NCI-H82 treated with DMSO at 0.1 percent for 48 hours (cell line): Measurements from ENCODE around the gene HP1BP3.
"Not testable (repeated sequence)": the region's sequence is repeated elsewhere in the genome, so short reads cannot be mapped to it uniquely, and the experiment has no call there.

Experiments used
- DNase-seq: peaks from one replicate; lab custom pipeline; 2025; ENCODE audit not compliant: unreplicated experiment; lab: John Stamatoyannopoulos, UW

The HP1BP3 gene

DNA sequence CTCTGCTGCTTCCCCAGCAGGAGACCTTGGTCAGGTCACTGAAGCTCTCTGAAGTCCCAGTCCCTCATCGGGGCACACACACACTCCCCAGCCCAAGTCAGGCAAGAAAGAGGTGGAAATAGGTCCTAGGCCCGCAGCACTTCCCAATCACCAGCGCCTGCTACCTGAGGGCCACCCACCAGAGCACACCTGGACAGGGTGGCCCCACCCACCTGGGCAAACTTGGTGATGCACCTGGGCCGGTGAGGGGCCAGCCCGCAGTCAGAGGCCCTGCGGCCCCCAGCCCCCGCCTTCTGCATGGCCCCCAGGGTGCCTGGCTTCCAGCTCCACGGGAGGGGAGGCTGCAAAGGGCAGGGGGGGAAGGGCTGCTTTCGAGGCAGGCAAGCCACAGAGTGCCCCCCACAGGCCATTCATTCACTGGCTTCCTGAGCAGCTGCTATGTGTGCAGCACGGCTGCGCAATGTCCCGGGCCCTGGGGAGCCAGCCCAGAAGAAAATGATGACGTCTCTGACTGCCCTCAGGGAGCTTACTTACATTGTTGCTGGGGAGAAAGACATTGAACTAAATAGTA is 59.3 kb downstream of the HP1BP3 start:
- DNase-seq = no peak

DNA sequence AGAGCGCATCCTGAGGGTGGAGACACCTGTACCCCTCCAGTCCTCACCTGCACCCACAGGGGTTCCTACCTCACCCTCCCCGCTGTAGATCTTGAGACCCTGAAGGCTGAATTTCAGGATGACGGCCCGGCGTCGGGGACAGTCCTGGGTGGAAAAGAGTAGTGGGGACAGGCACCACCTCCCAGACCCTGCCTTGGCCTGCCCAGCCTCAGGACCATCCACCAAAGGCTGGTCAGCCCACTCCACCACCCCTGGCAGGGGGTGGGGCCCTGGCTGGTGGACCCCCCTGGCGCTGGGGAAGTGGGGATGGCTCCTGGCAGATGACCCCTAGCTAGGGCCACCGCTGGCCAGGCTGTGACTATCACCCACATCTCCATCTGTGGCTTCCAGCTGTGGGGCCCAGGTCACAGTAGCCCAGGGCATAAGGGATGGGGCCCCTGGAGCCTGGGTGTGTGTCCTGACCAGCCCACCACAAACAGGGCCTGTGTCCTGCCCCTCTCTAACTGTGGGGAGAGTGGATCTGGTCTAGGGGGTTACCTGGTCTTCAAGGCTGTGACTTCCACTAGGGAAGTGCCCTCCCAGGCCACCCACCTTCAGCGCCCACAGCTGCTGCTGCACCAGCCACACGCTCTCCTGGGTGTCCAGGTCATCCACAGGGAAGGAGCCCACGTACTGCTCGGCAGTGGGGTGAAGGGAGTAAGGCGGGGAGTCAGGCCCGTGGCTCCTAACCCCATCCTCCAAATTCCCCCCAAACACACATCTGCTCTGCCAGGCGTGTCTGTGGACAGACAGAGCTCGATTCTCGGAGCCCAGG is 60.0 kb downstream of the HP1BP3 start:
- DNase-seq = no peak

DNA sequence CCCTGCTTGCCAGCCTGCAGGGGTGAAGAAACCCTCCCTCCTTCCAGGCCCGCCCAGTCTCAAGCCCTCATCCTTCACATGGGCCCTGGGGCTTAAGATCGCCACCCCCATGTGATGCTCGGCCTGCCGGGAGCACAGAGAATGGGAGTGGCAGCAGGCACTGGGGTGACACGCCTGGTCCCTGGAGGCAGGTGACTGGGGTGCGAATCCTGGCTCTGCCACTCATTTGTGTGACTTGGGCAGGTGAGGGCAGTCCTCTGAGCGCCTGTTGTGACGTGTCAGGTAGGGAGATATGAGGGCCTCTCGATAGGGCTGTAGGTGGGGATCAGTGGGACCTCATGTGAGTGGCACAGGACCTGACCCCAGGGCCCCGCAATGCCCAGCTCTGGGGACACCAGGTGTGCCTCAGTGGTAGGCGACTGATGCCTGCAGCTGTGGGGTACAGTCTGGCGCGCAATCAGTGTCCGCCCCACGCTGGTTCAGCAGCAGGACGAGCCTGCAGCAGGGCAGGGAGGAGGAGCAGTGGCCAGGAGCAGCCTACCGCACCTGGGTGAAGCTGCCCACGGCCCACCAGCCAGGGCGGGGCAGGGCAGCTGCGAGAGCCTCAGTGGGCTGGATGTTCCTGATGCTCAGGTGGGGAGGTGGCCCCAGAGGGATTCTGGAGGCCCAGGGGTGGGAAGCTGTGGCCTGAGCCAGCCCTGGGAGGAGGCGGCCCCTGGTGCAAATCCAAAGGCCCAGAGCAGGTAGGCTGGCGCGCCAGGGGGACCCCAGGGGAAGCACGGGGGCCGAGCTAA is 60.8 kb downstream of the HP1BP3 start:
- no peak for DNase-seq

DNA sequence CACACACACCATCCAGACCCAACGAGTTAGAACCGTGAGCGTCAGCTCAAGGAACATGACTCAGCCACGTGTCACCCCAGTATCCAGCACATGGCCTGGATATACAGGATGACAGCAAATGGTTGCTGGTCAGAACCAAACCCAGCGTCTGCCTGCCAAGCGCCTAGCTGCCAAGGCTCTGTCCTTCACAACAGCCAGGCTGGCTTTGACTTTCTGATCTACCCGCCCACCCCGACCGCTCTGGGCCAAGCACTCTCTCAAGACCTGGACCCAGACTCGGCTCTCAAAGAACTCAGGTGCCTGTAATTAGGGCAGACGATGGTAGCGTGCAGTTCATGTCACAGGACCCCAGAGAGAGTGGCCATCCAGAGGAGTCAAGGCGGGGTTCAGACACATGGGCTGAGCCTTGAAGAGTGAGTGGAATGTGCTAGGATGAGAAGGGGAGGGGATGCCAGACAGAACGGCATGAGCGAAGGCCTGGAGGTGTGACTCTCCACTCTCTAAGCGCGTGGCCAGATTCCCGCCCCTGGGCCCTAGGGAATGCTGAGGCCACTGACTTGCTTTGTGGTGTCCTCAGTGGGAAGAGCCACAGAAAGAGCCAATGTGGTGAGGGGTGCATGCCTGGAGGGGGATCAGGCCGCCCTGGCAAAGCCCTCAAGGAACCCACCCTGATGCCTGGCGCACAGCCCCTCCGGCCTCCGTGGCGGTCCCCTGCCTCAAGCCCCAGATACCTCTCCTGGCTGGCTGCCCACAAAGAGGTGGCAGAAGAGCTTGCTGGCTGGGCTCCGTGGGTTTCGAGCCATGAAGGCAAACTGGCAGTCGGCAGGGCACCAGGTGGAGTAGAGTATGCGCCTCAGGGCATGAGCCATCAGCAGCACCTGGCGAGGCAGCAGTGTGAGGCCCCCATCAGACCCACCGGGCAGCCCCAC is 61.7 kb downstream of the HP1BP3 start:
- DNase-seq = no peak

DNA sequence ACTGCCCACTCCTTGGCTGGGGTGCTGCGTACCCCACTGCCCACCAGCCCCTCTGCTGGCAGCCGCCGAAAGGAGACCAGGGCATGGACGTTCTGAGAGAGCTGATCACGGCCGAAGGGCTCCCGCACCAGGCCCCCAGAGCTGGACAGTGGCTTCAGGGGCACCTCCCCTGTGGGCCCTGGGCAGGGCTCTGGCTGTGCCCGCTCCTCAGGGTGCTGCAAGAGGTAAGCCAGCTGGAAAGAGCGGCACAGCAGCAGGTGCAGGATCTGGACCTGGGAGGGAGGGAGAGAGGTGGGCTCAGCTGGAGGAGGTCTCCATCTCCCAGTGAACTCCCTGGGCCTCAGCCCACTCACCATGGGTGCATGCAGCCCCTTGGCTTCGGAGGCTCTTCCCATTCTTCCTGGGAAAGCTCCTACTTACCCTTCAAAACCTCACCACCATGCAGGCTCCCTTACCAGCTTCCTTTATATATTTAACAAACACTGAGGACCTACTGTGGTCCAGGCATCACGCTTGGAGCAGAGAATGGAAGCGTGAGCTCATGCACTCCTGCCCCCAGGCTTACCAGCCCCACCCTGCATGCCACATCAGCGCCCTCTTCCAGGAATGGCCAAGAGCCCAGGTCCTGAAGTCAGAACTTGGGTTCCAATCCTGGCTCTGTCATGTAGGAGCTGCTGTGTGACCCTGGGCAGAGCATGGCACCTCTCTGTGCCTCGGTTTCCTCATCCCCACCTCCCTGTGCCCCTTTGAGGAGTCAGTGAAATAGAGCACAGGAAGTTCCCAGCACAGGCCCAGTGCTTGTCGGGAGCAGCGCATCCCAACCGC is 62.5 kb downstream of the HP1BP3 start:
- DNase-seq = no peak

DNA sequence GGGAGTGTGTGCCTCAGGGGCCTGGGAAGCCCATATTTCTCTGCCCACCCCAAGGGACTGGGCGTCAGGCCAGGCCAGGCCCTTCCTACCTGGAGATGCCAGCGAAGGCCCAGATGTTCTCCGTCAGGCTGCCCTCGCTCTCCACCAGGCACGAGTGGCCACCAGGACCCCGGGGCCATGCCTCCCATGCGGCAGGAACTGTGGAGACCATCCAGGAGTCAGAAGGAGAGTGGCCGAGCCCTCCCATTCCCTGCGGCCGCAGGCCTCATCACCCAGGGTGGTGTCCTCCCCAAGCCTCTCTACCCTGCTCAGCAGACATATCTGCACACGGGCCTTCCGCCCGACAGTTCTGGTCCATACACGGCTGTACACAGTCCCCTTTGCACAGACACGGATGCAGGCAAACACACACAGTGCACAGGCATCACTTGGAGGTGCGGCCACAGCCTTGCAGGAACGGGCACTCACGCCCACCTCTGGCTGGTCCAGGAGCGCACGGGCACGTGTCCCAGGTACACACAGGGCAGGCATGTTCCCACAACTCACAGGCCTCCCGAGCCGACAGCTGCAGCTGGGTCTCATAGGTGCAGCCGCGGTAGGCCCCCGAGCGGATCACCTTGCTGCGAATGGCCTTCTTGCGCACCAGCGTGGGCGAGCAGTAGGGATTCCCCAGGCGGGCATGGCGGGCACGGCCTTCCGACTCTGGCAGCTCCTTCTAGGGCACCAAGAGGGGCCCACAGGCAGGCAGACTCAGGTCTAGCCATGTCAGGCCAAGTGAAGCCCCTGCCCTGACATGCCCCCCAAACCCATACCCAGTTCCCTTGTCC is 63.4 kb downstream of the HP1BP3 start:
- DNase-seq = no peak

DNA sequence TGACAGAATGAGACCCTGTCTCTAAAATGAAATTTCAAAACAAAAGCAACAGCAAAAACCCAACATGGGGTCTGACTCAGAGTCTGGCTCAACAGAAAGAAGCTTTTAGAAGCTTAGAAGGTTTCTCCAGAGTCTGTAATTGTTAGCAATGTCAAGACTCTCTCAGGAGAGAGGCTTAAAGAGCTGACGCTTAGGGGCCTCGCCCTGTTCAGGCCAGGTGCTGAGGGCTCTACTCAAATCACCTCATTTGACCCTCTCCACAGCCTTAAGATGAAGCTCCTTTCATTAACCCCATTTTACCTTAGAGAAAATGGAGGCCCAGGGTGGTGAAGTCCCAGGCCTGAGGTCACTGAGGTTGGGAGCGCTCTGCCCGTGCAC is 64.0 kb downstream of the HP1BP3 start:
- no peak for DNase-seq

DNA sequence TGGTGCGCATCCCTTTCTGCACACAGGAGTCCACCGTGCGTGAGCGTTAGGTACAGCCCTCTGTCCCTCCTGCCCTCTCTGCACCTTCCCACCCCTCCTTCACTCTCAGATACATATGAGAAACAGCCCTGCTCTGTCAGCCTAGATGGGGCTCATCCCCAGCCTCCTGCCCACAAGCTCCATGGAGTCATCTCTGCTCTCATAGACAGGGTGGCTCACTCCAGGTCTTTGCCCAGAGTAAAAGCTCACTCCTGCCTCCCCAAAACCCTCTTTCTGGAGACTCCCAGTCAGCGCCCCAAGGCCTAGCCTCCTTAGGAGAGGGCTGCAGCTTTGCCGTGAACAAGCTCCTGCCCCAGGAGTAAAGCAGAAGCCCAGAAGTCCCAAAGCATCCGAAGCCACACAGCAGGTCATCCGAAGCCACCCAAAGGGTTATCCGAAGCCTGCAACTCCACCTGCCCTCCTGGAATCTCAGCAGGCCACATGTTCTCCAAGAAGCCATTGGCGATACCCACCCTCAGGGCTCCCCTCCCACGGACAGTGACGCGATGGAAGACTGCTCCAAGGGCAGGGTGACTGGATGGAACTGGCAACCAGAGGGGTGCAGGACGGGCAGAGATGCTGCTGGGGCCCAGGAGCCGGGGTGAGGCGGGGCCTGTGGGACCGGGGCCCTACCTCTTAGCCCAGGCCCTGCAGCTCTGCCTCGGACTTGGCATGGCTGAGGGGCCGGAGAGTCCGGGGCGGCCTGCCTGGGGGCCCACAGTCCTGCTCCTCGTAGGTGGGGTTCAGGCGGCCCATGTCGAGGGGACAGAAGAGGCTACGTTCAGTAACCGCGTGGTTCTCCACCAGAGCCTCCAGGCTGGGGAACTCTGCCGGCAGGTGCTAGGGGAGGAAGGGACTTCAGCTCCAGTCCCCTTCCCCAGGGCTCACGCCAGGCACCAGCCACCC is 65.7 kb downstream of the HP1BP3 start:
- no peak for DNase-seq

DNA sequence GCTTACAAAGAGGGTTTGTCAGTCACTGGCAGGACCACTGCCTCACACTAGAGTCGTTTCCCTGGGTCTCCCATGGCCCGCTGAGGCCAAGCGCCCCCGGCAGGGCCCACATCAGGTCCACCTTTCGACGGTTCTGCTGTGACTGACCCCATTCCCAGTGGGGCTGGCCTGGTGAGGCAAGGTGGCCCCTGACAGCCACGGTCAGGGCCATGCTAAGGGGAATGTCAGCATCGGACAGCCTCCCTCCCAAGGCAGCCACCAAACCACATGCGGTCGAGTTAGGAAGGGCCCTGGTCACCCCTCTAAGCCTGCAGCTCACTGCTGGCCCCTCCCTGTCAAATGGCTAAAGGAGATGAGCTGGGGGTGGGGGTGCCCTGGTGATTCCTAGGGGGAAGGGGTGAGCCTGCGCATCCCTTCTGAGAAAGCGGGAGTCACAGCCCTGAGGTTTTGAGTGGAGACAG is 66.4 kb downstream of the HP1BP3 start:
- no peak for DNase-seq

DNA sequence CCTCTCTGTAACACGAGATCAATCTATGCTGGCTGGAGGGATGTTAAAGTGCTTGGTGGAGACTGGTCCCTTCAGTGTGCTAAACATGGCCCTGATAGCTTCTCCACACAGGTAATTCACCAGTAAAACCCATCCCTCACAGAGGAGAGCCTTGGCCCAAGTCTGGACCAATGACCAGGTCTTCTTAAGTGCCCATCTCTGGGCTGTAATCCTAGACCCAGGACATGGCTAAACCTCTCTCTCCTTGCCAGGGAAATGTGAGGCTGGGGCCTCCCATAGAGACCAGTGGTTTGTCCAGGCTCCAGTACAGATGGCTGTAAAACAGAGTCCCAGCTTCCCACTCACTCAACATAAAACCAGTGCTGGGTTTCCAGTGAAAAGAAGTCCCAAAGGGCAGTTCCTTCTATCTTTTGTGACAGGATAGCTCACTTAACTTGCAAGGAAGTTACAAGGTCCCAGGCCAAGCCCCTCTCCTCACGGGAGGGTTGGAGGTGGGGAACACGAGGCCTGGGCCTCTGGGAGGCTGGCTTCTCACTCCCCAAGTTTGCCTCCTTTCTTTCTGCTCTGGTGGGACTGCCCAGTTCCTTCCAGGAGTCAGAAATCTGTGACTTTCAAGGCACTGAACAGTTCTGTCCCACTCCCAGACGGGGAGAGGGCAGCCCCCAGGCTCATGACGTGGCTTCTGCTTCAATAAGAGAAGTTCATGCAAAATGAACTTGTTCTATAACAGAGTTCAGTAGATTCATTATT is 67.1 kb downstream of the HP1BP3 start:
- DNase-seq = no peak

DNA sequence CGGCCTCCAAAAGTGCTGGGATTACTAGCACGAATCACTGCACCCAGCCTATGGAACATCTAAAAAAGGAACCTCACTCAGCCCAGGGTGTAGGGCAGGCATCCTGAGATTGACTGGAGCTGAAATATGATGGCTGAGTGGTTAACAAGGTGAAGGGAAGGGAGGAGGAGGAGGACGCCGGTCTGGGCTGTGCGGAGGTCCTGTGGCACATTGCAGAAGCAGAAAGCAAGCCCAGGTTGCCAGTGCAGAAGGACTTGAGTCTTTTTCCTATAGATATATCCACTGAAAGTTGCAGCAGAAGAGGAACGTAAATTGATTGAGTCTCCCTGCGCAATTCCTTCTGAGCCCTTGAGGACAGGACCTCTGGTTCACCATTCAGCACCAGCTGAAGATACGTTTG is 67.8 kb downstream of the HP1BP3 start:
- DNase-seq = no peak

DNA sequence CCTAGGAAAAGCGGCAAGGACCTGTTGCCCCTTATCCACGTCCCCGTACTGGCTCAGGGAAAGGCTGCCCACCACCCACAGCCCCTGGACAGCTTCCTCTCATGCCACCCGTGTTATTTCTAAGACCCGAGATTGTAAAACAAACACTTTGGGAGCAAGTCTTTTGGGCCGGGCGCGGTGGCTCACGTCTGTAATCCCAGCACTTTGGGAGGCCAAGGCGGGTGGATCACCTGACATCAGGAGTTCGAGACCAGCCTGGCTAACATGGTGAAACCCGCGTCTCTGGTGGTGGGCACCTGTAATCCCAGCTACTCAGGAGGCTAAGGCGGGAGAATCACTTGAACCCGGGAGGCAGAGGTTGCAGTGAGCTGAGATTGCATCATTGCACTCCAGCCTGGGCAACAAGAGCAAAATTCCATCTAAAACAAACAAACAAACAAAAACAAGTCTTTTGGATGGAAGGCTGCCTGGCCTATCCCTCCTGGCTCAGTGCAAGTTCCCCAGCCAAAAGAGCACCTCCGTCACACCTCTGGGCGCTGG is 68.7 kb downstream of the HP1BP3 start:
- not testable (repeated sequence) for DNase-seq

DNA sequence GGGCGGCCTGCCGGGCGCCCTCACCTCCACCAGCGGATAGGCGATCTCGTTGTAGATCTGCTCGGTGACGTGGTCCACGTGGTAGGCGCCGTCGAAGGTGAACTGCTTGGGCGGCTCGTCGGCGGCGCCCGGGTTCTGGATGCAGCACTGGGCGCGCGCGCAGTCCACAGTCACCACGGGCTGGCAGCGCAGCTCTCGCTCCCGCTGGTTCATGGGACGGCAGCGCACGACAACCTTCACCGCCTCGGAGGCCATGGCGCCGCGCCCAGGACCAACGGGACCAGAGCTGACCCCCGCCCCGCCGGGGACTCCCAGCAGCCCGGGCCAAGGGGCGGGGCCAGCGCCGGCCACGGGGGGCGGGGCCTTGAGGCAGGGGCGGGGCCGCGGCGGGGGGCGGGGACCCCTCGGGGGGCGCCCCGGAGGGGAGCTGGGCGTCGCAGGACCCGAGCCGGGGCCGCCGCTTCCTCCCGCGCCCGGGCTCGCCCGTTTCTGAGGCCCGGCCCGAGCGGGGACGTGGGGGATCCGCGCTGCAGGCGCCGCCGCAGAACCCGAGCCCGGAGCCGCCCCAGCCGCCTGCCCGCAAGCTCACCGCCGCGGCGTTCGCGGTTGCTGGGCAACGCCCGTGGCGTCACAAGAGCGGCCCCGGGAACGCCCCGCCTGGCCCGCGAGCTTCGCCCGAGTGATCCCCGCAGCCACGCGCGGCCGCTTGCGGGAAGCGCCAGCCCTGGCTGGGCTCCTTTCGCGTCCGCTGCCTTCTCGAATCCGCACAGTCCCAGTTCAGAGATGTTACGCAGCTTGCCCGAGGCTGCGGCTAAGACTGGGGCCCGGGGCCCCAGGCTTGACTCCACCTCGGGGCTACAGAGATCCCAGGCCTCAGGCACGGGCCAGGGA is 69.4 kb downstream of the HP1BP3 start, which contains the start of gene KIF17:
Gene KIF17, minus strand, starts transcription at position 556 of the 891 bp plus-strand sequence. Its CDS starts 301 bp downstream, at position 255.
- no peak for DNase-seq

DNA sequence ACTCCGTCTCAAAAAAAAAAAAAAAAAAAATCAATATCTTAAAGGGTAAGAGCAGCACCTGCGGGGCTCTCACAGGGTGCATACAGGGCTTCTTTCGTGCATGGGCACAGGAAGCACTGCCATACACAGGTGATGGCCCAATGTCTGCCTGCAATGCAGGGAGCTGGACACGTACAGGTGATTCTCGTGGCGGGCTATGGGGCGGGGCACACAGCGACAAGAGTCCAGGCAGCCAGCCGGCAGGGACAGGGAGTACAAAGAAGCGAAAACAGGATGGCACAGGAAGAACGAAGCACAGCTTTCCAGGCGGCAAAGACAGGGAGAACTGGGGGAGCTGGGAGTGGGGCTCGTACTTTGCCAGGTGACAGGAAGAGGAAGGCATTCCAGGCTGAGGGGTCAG is 70.9 kb downstream of the HP1BP3 start:
- no peak for DNase-seq

DNA sequence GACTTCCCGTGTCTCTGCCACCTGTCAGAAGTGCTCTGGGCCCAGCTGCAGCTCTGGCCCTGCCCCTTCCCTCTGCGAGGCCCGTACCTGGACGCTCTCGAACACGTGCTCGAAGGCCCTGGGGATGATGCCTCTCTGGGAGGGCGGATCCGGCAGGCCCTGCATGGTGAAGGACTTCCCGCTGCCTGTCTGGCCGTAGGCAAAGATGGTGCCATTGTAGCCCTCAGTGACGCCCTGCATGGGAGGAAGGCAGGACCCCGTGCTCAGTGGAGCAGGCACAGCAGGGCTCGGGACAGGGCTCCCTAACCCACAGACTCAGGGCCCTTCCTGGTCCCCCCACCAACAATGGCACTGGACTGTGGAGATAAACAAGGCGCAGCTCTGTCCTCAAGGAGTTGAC is 71.7 kb downstream of the HP1BP3 start:
- DNase-seq = no peak

DNA sequence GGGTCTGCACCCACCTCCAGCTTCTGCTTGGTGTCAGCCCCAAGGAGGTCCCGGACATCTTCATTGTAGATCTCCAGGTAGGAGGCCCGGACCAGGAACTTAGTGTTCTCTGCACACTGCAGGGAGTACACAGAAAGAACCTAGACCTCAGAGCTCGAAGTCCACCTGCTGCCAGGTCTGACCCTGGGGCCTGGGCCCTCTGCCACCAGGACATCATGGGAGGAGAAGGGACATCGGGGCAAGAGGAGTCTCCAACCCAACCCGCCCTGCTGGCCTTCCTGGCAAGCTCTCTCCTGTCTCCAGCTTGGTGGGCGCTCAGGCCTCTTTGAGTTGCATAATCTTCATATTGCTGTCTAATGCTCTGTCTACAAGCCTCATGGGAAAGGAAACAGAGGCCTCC is 73.7 kb downstream of the HP1BP3 start:
- no peak for DNase-seq
